NCI-H2081 treated with DMSO at 0.1 percent for 48 hours (cell line): ENCODE measurements around the gene RHOU.
"Not testable (repeated sequence)": the region's sequence is repeated elsewhere in the genome, so short reads cannot be mapped to it uniquely, and the experiment has no call there.

Source experiments
- DNase-seq: peaks from one replicate; lab custom pipeline; 2025; lab: John Stamatoyannopoulos, UW

RHOU gene

GRCh38 chr1:228758447-228758846 is 23.2 kb downstream of the RHOU start:
- DNase-seq: no peak

DNA sequence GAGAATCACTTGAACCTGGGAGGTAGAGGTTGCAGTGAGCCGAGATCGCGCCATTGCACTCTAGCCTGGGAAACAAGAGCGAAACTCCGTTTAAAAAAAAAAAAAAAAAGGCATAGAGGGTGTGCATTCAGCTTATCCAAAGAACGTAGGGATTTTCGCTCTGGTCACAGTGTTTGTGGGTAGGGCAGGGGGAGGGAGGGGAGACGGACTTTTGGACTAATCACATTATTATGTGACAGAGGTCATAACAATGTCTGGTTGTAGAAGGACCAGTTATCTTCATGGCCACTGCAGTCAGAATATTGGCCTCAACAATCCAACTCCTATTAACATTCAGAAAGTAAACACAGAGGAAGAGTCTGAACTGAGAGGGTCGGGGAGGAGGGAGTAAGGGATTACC is 25.7 kb downstream of the RHOU start:
- no peak for DNase-seq

DNA sequence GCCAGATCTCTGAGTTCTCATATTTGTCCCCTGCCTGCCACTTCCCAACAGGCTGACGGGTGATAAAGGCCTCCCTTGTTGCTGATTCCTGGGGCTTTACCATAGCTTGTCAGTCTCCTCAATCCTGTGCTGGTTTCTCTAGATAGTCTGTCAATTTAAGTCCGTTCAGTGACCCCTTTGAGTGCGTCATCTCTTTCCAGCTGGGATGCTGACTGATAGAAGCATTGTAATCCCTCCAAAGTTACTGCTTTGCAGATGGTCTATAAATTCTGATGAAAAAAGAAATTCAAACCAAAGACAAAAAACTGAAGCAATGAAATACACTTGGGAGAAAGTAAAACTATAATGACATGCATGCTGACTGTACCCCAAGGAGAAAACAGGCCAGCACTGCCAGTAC is 28.3 kb downstream of the RHOU start:
- DNase-seq: no peak

DNA sequence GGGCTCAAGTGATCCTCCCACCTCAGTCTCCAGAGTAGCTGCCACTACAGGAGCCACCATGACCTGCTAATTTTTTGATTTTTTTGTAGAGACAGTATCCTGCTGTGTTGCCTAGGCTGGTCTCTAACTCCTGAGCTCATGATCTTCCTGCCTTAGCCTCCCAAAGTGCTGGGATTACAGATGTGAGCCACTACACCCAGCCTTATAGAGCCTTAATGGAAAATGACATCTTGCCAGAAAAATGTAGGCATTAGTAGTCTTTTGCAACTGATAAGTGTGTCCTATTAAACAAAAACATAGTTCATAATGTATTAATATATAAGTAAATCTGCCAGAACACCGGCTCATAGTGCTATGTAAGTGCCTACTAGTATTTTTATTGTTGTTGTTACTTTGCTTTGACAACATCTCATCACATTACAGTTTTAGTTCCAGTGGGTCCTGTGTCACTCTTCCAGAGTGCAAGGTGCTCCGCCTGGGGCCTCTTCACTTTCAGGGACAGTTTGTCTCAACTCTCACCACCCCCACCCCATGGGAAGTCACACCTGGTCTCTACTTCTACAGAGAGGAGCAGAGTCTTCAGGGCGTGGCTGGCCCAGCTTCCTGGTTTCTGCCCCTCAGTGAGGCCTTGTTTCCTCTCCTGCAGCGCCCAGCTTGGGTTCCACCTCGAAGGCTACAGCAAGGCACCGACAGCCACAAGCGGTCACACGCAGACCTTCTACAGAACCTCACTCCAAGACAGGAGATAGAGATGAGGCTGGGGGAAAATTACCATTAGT is 30.1 kb downstream of the RHOU start:
- no peak for DNase-seq

GRCh38 chr1:228766788-228767187 is 31.5 kb downstream of the RHOU start:
- DNase-seq: no peak

GRCh38 chr1:228767636-228768354 is 32.5 kb downstream of the RHOU start:
- DNase-seq: no peak

DNA sequence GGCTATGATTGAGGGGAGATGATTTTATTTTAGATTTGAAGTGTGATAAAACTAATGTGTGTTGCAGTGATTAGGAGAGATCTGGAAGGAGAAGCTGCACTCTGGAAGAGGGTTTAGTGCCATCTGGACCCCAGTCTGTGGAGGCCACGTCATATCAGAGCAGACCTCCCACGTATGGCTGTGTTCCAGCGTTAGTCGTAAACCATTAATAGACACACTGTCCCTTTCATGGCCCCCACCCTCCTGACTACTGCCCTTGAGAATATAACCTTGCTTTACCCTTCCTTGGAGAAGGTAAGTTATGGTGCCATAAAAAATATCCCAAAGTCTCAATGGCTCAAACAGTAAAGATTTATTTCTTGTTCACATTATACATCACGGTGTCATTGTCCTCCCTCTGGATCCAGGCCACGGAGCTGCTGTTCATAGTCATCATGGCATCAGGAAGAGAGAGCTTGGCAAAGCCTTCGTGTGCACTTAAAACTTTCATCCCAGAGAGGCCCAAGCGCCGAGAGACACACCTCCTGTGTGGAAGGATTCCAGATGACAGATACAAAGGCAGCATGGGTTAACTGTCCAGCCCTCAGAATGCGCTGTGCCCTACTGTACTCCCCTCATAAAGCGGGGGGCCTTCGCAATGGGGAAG is 33.2 kb downstream of the RHOU start:
- DNase-seq: no peak

DNA sequence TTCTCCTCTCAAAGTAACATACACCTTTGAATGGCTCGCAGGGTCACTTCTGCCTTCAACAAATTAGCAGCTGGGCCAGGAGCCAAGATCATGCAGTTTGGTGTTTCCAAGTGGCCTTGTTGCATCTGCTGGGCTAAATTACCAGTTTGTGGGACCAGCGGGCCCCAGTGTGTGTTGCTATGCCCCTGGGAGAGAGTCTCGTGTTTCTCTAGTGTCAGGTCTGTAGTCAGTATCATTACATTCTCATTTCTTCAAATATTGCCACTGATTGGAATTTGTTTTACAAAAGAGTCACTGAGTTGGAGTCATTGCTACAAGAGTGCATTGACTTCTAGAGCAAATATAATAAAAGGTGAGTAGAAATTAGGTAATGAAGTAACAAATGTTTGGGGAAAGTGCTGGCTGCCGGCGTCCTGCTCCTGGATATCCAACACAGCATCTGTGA is 35.5 kb downstream of the RHOU start:
- DNase-seq: no peak

- DNase-seq: no peak
Measured at GRCh38 chr1:228772516-228773212, 37.4 kb downstream of the RHOU start.

GRCh38 chr1:228775946-228776345 is 40.7 kb downstream of the RHOU start:
- DNase-seq: not testable (repeated sequence)

GRCh38 chr1:228776449-228776848 is 41.2 kb downstream of the RHOU start:
- no peak for DNase-seq

DNA sequence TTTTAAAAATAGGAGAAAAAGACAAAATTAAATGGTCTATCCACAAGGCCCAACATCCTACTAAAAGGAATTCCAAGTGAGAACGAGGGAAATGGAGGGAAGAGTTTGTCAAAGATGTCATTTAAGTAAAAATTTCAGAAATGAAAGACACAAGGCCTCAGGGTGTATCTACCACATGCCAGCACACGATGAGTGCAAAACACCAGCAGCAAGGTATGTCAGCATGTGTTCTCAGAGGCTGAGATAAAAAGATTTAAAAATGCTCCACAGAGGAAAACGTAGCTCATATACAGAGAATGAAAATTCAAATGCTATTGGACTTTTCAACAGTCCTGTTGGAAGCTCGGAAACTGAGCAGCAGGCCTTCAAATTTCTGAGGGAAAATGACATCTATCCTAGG is 42.0 kb downstream of the RHOU start:
- DNase-seq: no peak

- no peak for DNase-seq
Measured at GRCh38 chr1:228778026-228778425, 42.7 kb downstream of the RHOU start.

DNA sequence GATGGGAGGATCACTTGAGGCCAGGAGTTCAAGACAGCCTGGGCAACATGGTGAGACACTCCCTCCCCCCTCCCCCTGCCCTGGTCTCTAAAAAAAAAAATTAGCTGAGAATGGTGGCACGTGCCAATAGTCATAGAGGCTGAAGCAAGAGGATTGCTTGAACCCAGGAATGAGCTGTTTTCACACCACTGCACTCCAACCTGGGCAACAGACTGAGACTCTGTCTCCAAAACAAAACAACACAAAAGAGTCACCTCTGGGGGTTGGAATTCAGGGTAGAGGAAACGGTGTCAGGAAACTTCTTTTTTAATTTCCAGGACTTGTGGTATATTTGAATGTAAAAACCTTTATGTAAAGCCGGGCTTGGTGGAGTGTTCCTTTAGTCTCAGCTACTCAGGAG is 43.2 kb downstream of the RHOU start:
- DNase-seq: no peak

GRCh38 chr1:228778961-228779360 is 43.7 kb downstream of the RHOU start:
- no peak for DNase-seq

DNA sequence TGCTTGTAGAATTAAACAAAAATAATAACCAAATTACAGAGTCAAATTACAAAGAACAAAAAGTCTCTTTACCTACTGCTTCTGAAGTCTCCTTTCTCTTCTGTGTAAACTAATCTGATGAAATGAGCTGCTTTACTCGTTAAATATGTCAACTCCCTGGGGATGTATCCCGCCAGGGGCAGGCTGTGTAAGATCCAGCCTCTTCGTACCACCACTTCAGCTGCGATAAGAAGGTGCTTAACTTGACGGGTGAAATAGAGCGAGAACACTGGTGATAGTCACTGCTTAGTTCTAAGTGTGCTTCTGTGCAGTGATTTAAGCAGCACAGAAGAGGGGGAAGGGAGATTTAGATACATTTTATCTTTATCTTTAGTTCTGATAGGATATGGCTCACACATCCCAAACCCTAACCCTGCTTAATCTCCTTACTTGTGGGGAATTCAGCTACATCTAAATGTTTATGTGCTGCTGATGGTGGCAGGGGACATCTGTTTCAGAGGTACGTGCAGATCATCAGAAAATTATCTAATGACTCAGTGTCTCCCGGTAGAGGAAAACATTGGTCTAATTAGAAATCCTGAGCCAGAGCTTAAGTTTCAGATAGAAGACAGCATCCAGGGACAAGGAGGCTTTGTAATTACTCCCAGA is 46.0 kb downstream of the RHOU start:
- no peak for DNase-seq

DNA sequence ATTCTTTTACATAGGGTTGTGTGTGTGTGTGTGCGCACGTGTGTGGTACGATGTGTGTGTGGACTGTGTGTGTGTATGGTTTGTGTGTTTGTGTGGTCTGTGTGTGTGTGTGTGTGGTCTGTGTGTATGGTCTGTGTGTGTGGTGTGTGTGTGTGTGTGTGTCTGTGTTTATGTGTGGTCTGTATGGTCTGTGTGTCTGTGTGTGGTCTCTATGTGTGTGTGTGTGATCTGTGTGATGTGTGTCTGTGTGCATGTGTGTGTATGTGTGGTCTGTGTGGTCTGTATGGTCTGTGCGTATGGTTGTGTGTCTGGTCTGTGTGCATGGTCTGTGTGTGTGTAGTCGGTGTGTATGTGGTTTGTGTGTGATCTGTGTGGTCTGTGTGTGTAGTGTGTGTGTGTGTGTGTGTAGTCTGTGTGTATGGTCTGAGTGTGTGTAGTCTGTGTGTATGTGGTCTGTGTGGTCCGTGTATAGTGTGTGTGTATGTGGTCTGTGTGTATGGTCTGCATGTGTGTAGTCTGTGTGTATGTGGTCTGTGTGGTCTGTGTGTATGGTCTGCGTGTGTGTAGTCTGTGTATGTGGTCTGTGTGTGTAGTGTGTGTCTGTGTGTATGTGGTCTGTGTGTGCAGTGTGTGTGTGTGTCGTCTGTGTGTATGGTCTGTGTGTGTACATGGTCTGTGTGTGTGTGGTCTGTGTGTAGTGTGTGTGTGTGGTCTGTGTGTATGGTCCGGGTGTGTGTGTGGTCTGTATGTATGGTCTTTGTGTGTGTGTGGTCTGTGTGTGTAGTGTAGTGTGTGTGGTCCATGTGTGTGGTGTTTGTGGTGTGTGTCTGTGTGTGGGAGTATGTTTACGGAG is 46.8 kb downstream of the RHOU start:
- DNase-seq: no peak

GRCh38 chr1:228782662-228783417 is 47.6 kb downstream of the RHOU start:
- no peak for DNase-seq

- DNase-seq: no peak
Measured at GRCh38 chr1:228783418-228784040, 48.2 kb downstream of the RHOU start.

- no peak for DNase-seq
Measured at GRCh38 chr1:228784181-228784580, 48.9 kb downstream of the RHOU start.
